ENCODE data around the gene PRMT6.

PRMT6 gene

DNA sequence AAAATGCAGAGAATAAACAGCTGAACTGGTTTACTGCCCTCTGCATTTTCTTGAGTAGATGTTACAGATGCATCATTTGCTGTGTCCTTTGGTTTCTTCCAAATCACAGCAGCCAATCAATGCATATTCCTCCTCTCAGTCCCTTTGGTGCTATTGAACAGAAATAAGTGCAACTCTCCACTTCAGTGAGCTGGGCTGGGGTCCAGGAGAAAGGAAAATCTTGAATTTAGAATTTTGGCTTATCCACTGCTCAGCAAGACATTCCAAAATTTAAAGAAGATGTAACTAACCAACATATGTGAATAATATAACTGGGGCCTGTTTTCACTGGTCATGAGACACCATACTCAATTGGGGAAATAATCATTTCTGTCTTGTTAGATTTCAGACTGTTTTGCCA is 39.2 kb downstream of the PRMT6 start:
- no peak for DNase-seq

DNA sequence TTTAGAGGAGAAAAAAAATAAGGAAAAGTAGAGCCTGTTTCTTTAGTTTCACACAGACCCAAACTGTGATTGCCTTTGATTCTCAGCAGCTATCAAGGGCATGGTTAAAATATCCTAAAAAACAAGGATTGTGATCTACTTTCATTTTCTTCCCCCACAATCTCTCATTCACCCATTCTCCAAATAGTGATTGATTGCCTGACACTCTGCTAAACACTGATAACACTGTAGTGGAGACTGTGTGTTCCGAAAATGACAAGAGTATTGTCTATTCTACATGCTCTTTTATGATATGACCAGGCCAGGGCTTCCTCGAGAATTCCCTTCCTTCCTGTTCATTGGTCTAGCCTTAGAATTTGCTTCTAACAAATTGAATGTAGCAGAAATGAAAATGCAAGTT is 40.2 kb downstream of the PRMT6 start:
- no peak for DNase-seq

DNA sequence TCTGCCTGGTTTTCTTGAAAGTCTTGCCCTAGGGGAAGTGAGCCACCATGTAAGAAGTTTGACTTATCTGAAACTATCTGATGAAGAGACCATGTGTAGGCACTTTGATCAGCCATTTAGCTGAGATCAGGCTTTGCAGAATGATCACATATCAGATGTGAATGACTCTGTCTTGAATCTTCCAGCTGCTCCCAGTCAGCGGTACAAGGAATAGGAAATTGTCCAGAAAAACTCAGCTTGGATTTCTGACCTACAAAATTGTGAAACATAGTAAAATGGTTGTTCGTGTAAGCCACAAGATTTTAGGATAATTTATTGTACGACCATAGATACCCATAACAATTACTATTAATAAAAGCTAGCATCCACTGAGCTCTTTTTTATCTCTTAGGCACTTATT is 42.5 kb downstream of the PRMT6 start:
- DNase-seq = no peak

DNA sequence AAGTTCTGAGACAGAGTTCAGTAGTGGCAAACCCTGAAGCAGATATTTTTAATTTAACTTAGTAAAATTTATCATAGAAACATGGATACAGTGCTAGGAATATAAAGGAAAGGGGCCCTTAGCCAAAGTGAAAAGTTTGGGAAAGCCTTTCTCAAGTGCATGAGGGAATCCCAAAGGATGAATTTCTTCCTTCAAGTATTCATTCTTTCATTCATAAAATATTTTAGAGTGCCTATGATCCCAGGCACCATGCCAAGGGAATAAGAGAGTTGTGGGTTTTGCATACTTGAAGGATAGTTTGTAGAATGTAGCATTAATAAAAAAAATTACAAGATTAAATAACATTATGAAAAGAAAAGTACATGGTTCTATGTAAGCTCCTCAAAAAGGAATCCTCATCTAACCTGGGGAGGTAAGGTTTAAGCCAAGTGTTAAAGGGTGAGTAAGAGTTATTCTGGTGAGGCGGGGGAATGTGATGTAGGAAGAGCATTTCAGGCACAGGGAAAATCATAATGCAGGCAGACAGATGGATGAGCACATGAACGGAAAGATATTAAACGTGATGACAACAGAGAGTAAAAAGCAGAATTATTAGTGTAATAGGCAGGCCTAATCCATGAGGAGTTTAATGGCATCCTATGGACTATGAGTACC is 44.0 kb downstream of the PRMT6 start:
- no peak for DNase-seq

DNA sequence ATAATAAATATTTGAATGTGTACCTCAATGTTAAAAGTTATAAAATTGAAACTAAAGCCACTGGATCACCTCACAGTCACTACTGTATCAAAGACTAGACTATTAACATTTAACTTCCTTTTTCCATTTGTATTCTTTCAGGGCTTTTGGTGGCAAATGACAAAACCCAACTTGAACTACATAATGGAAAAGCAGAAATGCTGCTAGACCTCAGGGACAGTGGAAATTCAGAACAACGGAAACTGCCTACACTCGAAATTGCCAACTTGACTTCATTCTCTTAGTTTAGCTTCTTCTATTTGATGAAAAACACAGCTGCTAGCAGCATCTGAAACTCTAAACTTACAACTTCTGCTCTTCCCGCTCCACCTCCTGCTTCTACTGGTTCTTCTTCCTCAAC is 49.4 kb downstream of the PRMT6 start:
- DNase-seq = no peak
